AG04450 (cell line): ENCODE results near the gene PRR5L. TPM values are rescaled to one million over a fixed set of nuclear protein-coding genes. Genes with fewer than 3 reads are reported as not detected.

Experiments
- CTCF ChIA-PET: fragments of 300-600, 350-600 bp; formaldehyde crosslinking; extraction: SDS; loops from one replicate; lab custom pipeline; 2022; ENCODE audit warnings: antibody characterized with exemption, inconsistent platforms; lab: Charles Lee
- POLR2A ChIA-PET: fragments of 350-600 bp; formaldehyde crosslinking; extraction: SDS; loops from one replicate; lab custom pipeline; 2021; ENCODE audit warnings: antibody characterized with exemption, inconsistent platforms; lab: Yijun Ruan, JAX
- DNase-seq: peaks from one replicate; pipeline ENCODE4 v3.0.0-alpha.2; 2011; ENCODE audit warnings: low read depth, low spot score
- H3K27ac ChIP-seq: one replicate; pipeline ENCODE4 v1.5.1; 2012; ENCODE audit warnings: low read depth, low read length, control low read depth
- H3K27me3 ChIP-seq: one replicate; pipeline ENCODE4 v1.6.0; 2012; ENCODE audit warnings: low read length; ENCODE audit not compliant: control insufficient read depth, insufficient read depth
- H3K4me3 ChIP-seq: 2 replicates; pipeline ENCODE4 v1.5.1; 2011; ENCODE audit warnings: mild to moderate bottlenecking, low read depth, low read length, control low read depth
- H3K9me3 ChIP-seq: 2 replicates; pipeline ENCODE4 v1.5.1; 2012; ENCODE audit warnings: low read length; ENCODE audit not compliant: control insufficient read depth, insufficient read depth
- polyA plus RNA-seq: library from polyadenylated mRNA; depleted of rRNA; stranded (reverse); fragments of >200 nt; gene quantifications from 2 replicates; pipeline ENCODE4 v1.2.3, GENCODE V29; 2011
- TF ChIP-seq, protein P1 (sequence below): IDR thresholded peaks from 2 replicates; pipeline ENCODE4 v1.5.1; 2011; ENCODE audit warnings: low read depth, low read length, control low read depth, inconsistent platforms

PRR5L gene
- polyA plus RNA-seq, 1 experiment = 3.4 TPM

DNA sequence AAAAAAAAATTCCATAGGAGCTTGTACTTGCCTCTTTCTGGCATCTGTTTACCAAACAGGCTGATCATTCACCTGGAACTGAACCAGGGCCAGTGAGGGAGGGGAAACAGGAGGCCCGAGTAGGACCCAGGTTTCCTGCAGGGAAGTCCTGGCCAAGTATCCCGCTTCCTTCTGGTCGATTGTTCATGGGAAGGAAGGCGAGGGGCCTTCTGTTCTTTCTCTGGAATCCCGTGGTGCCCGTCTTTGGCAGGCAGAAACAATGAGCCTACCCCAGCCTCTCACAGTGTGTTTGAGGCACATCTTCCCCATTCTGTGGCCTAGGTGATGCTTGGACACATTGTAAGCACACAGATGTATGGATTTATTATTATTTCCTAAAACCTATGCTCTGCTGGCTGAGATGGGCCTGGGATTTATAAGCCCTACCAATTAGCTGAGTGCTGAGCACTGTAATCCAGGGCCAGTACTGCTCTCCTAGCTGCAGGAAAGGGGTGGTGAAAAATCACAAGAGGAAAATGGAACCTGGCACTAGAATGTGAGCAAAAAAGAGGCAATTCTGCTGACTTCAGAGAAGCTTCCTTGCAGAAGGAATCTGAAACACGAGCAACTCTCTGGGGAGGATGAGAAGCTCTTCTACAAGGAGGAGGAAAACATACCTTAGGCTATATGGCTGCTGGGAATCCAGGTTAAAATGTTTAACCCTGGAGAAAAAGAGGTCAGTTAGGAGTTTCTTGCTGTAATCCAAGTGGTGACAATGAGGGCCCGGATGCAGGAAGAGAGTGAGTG, 53.5 kb downstream of the PRR5L start:
- no peak overlapping the region for H3K27ac ChIP-seq
- POLR2A ChIA-PET = no interaction called here
- CTCF ChIA-PET = interaction anchor here (0.6 to 1.4 kb wide), 2 partner anchors 11 to 130 kb away, joined by 3 read pairs; no protein-coding TSS in a partner anchor
- H3K27me3 ChIP-seq = peaks cover 8% of the 10 kb centered on the region
- no peaks in the 10 kb centered on the region for H3K9me3 ChIP-seq
- no peak overlapping the region for H3K4me3 ChIP-seq
- TF ChIP-seq, protein P1, sequence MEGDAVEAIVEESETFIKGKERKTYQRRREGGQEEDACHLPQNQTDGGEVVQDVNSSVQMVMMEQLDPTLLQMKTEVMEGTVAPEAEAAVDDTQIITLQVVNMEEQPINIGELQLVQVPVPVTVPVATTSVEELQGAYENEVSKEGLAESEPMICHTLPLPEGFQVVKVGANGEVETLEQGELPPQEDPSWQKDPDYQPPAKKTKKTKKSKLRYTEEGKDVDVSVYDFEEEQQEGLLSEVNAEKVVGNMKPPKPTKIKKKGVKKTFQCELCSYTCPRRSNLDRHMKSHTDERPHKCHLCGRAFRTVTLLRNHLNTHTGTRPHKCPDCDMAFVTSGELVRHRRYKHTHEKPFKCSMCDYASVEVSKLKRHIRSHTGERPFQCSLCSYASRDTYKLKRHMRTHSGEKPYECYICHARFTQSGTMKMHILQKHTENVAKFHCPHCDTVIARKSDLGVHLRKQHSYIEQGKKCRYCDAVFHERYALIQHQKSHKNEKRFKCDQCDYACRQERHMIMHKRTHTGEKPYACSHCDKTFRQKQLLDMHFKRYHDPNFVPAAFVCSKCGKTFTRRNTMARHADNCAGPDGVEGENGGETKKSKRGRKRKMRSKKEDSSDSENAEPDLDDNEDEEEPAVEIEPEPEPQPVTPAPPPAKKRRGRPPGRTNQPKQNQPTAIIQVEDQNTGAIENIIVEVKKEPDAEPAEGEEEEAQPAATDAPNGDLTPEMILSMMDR = no peak
- DNase-seq = no peak

DNA sequence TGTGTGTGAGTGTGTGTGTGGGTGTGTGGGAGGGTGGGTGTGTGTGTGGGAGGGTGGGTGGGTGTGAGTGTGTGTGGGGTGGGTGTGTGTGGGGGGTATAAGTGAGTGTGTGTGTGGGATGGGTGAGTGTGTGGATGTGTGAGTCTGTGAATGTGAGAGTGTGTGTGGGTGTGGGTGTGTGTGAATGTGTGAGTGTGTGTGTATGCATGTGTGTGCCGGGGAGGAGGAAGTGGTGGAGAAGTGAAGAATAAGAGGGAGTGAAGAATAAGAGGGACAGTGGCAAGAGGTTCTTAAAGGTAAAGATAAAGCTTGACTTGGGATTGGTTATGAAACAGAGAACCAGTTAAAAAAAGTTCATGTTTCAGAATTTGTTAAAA, 54.0 kb downstream of the PRR5L start:
- Histone ChIP-seq H3K27ac (no peak overlapping the region), H3K27me3 (peaks cover 5% of the 10 kb centered on the region), H3K9me3 (no peaks in the 10 kb centered on the region), H3K4me3 (no peak overlapping the region)
- POLR2A ChIA-PET = no interaction called here
- TF ChIP-seq, protein P1 = no peak
- no peak for DNase-seq
- CTCF ChIA-PET = interaction anchor here (0.6 to 1.4 kb wide), 2 partner anchors 11 to 129 kb away, joined by 3 read pairs; no protein-coding TSS in a partner anchor

DNA sequence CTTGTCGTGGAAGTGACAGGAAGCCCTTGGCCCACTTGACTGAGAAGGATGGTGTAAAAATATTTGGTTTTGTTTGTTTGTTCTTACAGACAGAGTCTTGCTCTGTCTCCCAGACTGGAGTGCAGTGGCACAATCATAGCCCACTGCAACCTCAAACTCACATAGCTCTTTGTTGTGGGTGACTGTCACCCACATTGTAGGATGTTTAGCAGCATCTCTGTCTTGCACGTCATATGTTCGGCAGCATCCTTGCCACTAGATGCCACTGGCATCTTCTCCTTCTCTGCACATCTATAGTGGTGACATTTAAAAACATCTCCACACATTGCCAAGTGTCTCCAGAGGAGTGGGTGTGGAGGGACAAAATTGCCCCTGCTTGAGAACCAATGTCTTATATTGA, 56.8 kb downstream of the PRR5L start:
- Histone ChIP-seq H3K27ac (no peak overlapping the region), H3K4me3 (no peak overlapping the region), H3K27me3 (no peaks in the 10 kb centered on the region), H3K9me3 (no peaks in the 10 kb centered on the region)
- no peak for DNase-seq
- TF ChIP-seq, protein P1 = no peak
- POLR2A ChIA-PET = no interaction called here
- CTCF ChIA-PET = interaction anchor here (1.4 kb wide), 1 partner anchor 140 kb away, joined by 3 read pairs; no protein-coding TSS in a partner anchor

DNA sequence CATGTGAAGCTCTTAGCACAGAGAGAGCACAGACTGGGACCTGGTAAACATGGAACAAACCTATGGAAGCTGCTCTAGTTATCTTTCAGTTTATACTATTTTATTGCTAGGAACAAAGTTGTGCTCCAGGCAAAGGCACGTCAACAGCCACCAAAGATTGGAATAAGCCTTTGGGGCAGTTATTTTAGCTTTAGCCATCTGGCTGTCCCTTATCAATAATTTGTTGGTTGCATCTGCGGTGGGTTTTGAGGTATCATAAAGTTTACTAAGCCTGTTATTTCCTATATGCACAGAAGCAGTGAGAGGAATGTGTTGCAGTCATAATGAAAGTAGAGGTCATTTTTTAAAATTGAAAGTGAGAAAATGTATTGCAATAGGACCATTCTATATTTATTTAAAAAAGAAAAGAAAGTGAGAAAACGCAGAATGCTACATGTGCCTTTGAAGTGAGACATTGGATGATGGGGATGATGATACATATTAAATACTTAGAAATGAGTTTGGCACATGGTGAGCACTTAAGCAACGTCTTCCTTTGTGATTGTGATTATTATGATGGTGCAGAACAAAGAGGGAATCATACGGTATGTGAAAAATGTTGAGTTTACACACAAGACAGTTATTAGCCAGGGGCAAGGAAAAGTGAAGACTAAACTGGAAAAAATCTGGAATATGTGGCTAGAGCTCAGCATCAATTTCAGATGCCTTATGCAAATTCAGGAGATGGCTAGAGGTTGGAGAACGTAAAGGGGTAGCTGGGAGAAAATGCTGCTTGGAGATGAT, 58.3 kb downstream of the PRR5L start:
- Histone ChIP-seq H3K27me3 (no peaks in the 10 kb centered on the region), H3K27ac (peak overlapping the region; percentile 24), H3K4me3 (no peak overlapping the region), H3K9me3 (no peaks in the 10 kb centered on the region)
- CTCF ChIA-PET = interaction anchor here (1.1 to 1.8 kb wide), 3 partner anchors 124 to 139 kb away, joined by 3 to 5 read pairs (median 3); no protein-coding TSS in a partner anchor
- peak; percentile 47 for DNase-seq
- TF ChIP-seq, protein P1 = no peak
- POLR2A ChIA-PET = interaction anchor here (0.7 to 1.0 kb wide), 2 partner anchors 10 to 109 kb away, joined by 3 read pairs; no protein-coding TSS in a partner anchor

DNA sequence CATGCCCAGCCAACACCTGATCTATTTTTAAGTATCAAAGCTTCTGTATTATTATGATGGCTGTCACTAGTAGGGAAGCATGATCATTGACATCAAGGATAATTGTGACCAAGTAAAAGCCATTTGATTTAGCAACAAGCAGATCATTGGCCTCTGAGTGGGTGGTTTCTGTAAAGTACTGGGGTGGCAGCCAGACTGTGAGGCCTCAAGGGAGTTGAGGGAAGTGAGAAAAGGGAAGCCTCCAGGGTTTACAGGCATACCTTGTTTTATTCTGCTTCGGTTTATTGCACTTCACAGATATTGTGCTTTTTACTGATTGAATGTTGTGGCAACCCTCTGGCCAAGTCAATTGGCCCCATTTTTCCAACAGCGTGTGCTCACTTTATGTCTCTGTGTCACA, 60.1 kb downstream of the PRR5L start:
- ChIA-PET POLR2A (no interaction called here), CTCF (interaction anchor here (1.2 kb wide), 1 partner anchor 22 kb away, joined by 3 read pairs; no protein-coding TSS in a partner anchor)
- H3K27ac ChIP-seq = no peak overlapping the region
- H3K9me3 ChIP-seq = no peaks in the 10 kb centered on the region
- H3K4me3 ChIP-seq = no peak overlapping the region
- TF ChIP-seq, protein P1 = no peak
- no peak for DNase-seq
- no peaks in the 10 kb centered on the region for H3K27me3 ChIP-seq
